Measurements from ENCODE around the gene HUS1.

The HUS1 gene

DNA sequence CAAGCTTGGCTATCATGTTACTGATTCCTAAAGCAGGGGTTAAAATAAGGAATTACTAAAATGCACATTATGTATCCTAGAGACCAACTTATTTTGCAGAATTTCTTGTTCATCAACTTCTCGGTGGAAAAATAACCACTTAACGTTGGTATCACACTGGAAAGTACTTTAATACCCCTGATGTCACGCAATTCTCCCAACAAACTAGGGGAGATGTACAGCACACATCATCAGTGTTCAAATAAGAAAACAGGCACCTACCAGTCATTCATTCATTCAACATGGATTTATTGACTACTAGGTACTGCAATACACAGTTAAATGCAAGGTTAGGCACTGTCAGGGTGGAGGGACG lies 648 bp downstream of the HUS1 start:
- no peak for DNase-seq

DNA sequence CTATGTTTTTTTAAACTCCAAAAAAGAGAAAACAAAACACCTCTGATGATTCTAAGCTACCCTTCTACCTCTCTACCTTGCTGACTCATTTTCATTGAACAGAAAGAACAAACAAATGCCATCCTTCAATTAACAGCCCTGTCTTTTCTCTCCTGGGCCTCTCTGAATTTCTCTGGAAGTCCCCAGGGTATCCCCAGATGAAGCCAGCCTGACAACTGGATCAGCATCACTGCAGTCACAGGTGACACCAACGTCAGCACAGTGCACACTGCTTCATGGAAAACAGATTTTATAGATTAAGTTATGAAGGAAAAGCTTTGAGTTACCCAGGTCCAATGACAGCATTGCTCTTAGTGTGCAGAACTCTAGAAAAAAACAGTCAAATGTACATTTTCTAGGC lies 5.7 kb downstream of the HUS1 start:
- no peak for DNase-seq

DNA sequence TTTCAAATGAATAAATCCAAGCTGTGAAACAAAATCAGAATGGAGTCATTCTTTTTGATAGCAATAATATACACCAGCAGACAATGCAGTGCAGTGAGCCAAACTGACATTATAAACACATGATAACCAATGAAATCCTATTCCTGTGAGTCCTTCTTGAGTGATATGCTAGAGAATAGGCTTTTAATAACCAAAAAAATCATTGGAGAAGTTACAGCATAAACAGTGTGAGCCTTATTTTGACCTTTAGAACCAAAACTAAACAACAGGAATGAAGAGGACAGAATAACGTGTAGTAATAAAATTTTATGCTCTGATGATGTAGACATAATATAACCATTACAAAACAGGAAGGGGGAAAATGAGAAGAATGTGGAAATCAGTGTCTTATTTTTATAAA lies 8.7 kb downstream of the HUS1 start:
- no peak for DNase-seq

DNA sequence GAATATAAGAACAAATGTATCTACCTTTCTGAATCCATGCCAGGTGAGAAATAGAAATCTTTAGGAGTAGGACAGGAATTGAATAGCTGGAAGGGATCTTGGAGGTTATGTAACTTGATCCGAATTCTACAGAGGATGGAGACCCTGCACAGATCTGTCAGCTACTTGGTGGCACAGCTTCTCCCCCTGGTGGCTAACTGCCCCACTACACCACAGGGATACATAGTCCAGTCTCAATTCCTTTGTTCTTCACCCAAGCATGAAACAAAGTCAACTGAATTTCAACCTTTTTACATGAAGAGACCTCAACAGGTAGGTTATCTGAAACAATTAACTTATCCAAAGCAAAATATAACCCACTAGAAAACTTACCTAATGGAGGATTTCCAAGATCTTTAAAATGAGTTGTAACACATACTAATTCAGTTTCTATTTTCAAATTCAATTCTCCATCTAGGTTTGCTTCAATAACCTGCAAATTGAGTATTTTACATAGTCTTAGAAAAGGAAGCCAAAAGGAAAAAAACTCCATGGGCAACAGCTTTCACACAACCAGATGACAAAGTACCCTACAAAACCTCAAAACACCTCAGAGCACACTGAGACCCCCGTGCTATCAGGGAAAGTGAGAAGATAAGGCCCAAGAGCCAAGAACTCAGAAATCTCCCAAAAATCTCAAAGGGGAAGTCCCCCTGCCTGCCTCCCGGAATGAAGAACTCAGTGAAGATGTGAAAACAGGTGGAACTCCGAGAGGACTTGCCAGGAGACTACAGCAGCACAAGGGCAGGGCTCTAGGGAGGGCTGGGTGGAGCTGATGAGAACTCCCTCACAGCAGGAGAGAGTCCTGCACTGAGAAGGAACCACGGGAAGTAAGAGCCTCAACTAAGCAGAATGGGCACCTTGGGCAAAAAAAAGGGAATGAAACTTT lies 10.3 kb downstream of the HUS1 start:
- DNase-seq, result peak; percentile 51

DNA sequence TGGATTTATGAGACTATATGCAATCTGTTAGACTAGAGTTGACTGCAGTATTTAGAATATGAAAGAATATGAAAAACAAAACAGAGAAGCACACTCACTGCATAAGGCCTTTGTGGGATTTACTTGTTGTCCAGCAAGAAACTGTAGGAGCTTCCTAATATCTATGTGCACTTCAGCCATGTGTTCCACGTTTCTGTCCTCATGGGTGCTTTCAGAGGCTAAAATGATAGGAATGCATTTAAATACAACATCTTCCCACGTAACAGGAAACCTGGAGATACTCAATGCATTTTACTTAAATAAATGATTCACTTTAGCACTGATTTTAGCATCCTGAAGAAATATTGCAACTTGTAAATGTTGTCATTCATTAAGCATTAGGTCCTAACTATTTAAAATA lies 11.7 kb downstream of the HUS1 start:
- DNase-seq, result no peak

DNA sequence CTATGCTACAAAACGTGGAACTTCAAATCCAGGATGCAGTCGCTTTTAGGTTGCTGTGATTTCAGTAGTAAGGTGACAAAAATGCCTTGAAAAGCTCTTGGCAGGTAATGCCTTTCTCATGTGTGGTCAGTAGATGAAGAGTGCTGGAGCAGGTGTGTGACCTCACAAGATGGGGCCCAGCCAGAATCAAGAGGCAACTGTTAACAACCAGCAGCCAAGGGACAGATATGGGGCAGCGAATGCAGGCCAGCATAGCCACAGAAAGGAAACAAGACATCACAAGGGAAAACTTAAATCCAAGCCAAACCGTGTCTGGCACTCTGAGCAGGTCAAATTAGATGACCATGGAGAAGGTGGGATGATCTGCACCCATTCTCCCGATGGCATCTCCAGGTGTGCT lies 12.3 kb downstream of the HUS1 start:
- no peak for DNase-seq

DNA sequence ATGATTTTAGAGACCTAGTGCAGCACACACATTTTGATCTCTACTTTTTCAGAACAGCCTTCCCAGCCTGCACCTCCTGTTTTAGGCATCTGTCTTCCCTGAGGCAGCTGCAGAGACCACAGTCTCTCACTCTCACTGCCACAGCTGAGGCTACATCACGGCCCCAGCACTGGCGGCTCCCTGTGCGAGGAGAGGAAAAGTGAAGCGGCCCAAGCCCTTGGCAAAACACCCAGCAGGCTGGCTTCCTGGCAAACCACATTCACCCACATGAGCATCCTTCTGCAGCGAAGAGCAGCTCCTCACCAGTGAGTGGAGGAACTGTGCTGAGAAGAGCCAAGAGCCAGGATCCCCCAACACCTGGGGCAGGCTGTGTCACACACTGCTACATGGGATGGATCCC lies 14.0 kb downstream of the HUS1 start:
- DNase-seq, result no peak

DNA sequence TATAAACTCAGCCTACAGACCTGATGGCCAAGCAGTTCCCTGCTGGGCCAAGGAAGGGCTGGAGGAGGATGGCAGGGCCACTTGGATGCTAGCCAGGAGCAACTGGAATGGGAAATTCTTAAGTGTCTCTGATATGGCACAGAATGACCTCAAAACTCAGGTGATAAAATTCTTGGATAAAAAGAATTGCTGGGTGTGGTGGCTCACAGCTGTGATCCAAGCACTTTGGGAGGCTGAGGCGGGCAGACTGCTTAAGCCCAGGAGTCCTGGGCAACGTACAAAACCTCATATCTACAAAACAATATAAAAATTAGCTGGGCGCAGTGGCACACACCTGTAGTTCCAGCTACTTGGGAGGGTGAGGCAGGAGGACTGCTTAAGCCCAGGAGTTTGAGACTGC lies 17.2 kb downstream of the HUS1 start:
- DNase-seq, result no peak

DNA sequence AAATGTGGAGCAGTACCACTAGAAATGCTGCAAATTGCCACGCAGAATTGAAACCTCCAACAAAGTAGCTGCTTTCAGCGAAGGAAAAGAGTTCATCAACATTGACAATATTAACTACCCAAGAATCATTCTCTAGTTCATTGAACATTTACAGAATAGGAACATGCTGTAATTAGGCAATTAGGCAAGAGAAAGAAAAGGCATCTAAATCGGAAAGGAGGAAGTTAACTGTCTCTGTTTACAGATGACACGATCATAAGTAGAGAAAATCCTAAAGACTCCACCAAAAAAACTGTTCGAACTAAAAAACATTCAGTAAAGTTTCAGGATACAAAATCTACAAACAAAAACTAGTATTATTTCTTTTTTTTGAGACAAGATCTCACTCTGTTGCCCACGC lies 22.3 kb downstream of the HUS1 start:
- no peak for DNase-seq

DNA sequence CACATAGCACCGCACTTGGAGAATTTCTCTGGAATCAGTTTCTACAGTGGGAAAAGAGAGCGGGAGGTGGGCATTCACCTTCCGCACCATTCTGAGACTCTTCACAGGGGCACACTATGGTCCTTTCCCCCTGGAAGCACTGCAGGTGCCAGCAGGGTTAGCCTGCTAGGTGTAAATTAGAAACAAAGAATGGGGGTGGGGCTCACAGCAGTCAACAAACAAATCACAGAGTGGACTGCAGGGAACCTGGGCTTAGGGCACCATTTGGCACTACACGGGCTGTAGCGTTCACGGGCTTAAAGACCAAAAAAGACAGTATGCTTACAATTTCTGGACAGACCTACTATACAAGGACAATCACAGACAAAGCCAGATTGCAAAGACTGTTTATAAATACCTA lies 23.2 kb downstream of the HUS1 start:
- DNase-seq, result no peak

DNA sequence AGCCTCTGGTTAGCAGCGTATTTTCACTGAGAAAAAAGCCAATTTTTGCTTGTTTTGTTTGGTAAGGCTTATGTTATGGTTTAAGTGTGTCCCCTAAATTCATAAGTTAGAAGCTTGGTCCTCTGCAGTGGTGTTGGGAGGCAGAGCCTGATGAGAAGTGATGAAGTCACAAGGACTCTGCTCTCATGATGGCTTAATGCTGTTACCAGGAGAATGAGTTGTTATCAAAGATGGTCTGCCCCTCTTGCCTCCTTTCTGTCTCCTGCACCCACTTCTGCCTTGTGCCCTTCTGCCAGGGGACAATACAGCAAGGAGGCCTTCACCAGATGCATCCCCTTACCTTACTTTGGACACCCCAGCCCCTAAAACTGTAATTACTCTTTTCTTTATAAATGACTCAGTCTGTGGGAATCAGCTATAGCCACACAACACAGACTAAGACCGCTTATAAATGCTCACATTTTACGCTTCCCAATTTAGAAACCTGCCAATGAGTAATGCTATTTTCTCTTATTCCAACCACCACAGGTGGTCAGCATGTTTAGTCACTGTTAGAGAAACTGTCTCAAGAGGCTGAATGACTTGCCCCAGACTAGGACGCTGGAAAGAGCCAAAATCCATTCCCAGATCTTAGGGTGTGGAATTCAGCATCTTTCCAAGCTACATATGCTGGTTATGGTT lies 25.0 kb downstream of the HUS1 start:
- no peak for DNase-seq

DNA sequence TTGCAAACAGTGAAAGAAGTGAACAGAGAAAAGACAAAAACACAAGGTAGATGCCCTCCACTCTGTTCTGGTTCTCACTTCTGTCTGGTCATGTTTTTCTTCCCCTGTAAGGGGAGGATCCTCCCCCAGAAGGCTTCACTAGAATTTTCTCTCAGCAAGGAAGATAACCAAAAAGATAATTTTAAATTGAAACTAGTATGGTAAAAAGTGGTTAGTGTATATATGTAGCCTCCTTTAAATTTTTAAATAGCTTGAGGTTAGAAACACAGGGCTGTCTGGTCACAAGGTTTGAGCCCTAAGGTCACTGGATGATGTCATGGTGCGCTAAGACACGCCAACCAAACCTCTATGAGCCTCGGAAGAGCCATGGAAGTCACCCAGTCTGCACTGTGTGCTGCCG lies 25.6 kb downstream of the HUS1 start:
- no peak for DNase-seq

DNA sequence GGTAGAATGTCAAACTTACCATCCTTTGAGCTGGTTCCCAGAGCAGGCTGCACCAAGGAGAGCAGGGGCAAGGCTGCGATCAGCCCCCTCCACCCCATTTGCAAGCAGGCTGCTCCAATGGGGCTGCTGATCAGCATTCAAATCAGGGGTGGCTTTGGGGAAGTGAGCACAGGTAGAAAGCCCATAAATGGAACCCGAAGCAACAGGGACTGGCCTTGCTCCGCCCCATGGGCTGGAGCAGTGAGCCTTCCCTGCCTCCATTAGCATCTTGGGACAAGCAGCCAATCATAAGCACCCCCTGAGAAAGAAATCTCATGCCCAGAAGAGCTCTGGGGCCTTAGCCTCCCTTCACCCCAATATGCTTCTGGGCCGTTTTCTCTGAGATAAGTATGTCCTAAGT lies 27.2 kb downstream of the HUS1 start:
- no peak for DNase-seq

DNA sequence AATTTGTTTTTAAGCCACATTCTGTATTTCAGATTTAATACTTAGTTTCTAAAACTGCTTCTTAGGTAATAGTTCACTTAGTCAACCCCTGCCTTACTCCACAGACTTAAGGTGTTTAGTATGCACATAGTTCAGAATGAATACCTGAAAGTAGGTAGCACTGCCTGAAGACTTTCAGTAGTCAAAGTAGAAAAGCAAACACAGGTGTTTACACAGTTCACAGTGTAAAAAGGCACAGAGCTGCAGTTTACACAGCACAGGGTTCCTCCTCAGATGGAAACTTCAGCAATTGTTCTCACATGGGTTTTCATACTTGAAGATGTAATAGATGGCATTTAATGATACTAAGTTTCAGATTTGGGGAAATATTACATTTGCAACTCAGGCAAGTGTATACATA lies 28.0 kb downstream of the HUS1 start:
- DNase-seq, result no peak

DNA sequence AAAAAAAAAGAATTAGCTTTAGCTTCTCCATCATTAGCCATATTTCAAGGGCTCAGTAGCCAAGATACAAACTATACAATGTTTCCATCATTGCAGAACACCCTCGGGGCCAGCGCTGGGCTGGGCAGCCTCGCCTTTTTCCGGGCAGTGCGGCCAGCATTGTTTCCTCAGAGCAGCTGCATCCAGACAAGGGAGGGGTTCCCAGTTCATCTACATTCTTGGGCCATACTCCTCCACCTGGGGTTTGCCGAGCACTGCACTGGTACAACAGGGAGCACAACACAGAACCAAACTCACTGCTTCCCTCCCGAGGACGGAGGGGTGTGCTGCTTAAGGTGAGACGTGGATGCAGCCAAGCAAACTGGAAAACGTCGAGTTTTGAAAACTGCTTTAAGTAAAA lies 28.7 kb downstream of the HUS1 start:
- DNase-seq, result no peak

DNA sequence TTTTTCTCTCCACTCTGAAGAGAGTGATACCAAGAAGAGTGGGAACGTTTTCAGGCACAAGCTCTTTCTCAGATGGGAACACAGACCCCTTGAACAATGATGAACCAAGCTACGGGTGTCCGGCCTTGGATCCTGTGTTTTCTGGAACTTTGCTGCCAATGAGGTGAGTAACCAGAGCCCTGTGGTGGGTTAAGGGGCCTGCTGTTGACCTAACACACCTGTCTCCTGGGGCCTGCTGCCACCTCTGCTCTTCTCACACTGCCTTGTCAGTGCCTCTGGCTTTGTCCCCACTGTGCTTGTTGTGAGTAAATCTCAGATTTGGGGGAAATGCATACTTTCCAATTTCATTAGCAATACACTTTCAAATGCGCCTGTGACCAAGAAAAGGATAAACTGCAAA lies 29.7 kb downstream of the HUS1 start:
- DNase-seq, result no peak

DNA sequence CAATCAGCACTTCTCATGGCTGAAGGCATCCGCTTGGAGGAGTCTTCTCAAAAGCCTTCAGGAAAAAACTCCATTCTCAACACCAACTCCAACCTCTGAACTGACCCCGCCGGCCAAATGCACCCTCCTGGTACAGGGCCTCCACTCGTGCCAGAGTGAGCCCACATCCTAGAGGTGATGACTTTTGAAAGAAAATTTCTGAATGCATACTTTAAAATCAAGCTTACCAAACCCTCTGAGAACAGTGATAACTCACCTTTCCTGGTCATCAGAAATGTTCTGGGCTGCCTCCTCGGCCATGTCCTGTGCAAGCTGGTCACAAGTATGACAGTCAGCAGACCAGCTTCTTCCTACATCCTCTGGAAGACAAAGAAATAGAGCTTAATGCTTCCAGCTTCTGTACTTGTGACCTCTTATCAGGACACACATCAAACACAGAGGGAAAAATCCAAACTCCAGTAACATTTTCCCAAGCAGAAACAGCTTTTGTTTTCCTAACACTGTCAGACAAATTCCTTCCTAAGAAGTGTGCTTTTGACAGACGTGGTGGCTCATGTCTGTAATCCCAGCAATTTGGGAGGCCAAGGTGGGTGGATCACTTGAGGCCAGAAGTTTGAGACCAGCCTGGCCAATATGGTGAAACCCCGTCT lies 31.1 kb downstream of the HUS1 start, which contains the start of gene PKD1L1:
TSS of gene PKD1L1 (minus strand) at position 326 of the 650 bp plus-strand sequence. CDS start at position 300, 26 bp downstream.
- DNase-seq, result no peak

DNA sequence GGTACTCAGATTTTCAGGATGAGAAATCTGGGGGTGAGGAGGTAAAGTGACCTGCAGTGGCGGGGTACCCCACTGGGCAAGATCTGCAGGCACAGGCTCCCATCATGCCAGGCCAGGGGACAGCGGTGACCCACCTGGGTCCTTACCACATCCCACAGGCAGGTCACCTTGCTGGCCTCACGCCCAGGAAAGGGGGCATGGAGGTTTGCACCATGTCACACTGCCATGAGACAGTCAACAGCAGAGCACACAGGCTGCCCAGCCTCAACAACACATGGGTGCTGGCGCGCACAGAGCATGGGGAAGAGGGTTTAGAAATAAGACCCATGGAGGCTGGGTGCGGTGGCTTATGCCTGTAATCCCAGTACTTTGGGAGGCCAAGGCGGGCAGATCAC lies 32.1 kb downstream of the HUS1 start:
- no peak for DNase-seq

DNA sequence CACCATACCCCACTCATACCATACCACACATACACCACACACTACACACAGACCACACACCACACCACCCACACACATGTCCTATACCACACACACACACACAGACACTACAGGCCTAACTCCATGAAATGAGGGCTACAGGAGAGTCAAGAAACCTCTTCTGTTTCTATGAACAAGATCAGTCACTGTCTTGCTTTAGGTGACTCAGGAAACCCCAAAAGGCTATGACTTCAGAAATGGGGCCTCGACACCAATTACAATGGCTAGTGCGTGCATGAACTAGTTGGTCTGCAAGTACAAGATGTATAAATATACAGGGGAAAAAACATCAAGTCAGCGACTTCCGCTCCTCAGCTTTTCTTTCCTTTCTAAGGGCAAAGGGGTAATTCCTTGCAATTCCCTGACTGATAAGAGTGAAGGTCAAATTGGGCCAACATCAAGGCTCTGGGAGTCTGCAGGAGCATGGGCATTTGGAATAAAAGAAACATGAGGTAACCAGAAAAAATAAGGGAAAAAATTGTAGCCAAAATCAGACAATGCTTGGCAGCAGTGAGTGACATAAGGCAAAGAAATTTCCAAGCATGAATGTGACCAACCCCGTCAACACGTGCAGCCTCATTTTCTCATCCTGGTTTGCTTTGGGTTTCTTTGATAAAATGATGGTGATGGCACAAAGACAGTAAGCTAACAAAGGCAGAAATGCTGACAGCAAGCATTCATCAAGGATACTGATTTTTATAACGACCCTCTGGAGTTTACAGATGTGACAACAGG lies 32.6 kb downstream of the HUS1 start:
- no peak for DNase-seq

DNA sequence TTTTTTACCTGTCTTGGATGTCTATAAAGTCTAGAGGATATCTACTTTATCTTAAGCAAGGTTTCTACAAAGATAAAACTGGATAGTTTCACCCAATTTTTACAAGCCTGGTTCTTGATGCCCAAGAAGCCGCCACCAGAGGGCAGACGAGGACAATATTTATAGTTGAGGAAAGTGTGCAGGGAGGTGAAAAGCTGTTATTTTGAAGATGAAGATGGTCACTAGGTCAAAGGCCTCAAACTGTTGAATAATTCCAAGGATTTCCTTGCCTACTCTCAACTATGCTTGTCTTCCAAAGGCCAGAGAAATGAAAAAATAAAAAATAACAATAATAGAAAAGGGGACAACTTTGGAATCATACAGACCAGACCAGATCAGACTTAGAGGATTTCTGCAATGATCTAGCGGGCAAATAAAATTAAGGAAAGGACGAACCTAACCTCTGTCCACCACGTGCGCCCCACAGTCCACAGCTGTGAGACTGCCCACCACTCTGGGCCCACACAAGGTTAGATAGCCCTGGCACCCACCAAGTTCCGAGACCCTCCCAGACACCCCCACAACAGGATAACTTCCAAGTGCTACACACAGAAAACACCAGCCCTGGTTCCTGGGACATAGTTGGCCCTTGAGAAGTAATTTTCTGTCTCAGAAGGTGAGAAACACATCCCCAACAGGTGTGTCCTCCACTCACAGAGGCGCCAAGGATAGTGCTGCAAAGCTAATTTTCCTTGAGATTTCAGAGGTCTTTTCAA lies 34.0 kb downstream of the HUS1 start:
- peak; percentile 51 for DNase-seq

DNA sequence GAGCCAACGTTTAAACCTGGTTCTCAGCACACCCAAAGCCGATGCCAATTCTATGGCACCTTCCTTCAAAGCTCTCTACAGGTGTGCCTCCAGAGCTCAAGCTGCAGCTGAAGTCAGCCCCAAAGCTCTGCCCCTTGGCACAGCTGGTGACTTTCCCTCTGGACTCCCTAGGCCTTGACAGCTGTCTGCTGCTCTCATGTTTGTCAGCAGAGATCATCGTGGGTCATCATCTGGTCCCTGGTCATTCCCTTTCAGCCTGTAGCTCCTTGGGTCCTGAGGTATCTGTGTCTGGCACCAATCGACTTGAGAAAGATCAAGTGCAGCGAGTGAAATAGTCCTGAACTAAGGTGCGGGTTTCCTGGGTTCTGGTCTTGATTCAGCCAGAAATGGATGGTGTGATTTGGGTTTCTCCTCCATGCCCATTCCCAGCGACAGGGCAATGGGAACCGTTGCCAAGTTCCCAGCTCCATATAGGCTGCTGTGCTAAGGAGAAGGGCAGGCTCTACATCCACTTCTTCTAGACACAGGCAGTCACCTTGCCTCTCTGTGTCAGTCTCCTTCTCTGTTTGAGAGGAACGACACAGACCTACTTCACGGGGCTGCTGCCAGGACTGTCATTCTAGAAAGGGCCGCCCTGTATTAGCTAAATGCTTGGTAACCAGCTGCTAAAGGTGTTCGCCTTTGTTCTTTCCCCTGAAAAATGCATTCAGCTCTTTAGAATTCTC lies 34.7 kb downstream of the HUS1 start:
- DNase-seq, result no peak

Measured in NCI-H1436 (cell line).